Tibial nerve (tissue), 4 donors: Measurements from ENCODE around the gene SCGB2B2.

Experiments
- CTCF ChIP-seq, 5 experiments: fragments of 200-600 bp in 3 of 5; fragments of 450-650 bp in 2 of 5; sonication (generic) in 3 of 5; IDR thresholded peaks; one replicate each; pipeline ENCODE4 v1.5.1; 2016 to 2019; ENCODE audit warnings: antibody characterized with exemption in 5 of 5, mild to moderate bottlenecking in 3 of 5, moderate library complexity in 2 of 5
- EP300 ChIP-seq, 2 donors: sonication (generic); formaldehyde crosslinking; IDR thresholded peaks; one replicate each; pipeline ENCODE4 v1.6.1; 2017; ENCODE audit warnings: antibody characterized with exemption in 2 of 2, mild to moderate bottlenecking in 1 of 2

- TF ChIP-seq CTCF (IDR thresholded peaks at IDR 0.05) (no peak), EP300 (IDR thresholded peaks at IDR 0.05) (no peak)
Observed at GRCh38 chr19:34681478-34681877, 4.5 kb upstream of the SCGB2B2 start.
